Fibroblast of skin of left quadriceps (primary cell): Measurements from ENCODE around the gene RPA3.

ENCODE experiments used
- DNase-seq, 2 experiments: peaks; one replicate each; pipeline ENCODE4 v3.0.0-alpha.2; 2013; ENCODE audit warnings: low read depth in 2 of 2

Gene RPA3

DNA sequence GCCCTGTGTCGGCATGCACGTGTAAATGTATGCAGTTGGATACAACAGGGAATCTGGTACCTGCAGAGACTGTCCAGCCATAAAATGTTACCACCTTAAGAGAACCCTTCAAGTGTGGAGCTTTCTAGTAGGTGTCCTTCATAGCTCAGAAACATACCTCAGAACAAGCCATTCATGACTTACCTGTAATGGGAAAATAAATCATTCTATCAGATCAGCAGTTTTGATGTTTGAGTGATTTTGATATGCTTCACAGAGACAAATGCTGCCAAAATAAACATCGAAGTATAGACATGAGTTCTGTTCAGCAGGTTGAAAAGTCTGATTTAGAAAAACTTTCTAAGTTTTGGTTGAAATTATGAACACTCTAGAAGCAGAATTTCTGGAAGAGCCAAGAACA lies 111.4 kb downstream of the RPA3 start:
- DNase-seq, result no peak

DNA sequence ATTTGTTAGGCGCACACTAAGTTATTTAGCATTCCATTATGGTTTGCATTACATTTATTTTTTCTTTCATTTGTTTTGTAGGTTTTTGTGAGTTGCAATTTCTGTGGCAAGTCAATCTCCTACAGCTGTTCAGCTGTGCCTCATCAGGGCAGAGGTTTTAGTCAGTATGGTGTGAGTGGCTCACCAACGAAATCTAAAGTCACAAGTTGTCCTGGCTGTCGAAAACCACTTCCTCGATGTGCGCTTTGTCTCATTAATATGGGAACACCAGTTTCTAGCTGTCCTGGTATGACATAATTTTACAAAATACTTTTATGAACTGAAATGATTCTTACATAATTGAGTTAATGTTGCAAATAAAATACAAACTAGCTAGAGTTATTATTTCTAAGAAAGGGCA lies 122.2 kb downstream of the RPA3 start:
- no peak for DNase-seq

DNA sequence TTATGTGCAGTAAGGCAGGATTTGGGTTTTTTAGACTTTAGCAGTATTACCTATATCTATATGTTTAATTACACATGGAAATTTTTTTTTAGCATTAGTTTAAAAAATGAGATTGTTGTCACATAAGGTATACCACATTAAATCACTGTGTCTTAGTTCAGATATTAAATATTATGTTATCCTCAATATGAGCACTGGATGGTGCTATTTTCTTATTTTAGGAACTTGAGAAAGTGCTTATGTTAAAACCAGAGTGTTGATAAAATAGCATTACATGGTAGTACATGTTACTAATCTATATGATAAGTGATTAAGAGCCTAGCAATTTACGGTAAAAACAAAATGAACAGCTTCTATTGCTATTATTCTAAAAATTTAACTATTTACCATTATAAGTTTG lies 123.0 kb downstream of the RPA3 start:
- DNase-seq, result peak; percentile 4 to 6
